Measurements from ENCODE around the gene IDE.
"Not testable (repeated sequence)": the region's sequence is repeated elsewhere in the genome, so short reads cannot be mapped to it uniquely, and the experiment has no call there.

IDE gene

DNA sequence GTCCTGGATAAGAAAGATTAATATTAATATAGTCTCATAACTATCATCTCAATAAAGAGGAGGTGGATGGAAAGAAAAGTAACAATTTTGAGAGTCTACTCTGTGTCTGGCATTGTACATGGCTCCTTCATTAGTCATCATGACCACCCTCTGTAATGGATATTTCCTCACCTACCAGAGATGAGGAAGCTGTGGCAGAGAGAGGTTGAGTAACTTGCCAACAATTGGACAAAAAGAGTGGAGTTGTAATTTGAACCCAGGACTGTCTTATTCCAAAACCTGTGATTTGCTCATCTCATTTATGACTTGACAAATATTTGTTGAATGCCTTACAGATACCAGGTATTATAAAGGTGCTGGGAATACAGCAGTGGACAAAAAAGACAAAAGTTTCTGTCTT, 2.1 kb upstream of the IDE start:
- H3K4me1 ChIP-seq (ENCODE audit: control insufficient read depth, insufficient read depth, low read length) = peaks cover 5% of the 10 kb centered on the region
- H3K36me3 ChIP-seq (ENCODE audit: control insufficient read depth, insufficient read depth, low read length) = no peaks in the 10 kb centered on the region
- no peak overlapping the region for H3K27ac ChIP-seq (ENCODE audit: low read depth, low read length)
- no peak overlapping the region for H3K4me3 ChIP-seq (ENCODE audit: low read length)
- H3K27me3 ChIP-seq (ENCODE audit: control insufficient read depth, insufficient read depth, low read length) = no peaks in the 10 kb centered on the region
- no peak overlapping the region for H3K9ac ChIP-seq (ENCODE audit: low read length)

DNA sequence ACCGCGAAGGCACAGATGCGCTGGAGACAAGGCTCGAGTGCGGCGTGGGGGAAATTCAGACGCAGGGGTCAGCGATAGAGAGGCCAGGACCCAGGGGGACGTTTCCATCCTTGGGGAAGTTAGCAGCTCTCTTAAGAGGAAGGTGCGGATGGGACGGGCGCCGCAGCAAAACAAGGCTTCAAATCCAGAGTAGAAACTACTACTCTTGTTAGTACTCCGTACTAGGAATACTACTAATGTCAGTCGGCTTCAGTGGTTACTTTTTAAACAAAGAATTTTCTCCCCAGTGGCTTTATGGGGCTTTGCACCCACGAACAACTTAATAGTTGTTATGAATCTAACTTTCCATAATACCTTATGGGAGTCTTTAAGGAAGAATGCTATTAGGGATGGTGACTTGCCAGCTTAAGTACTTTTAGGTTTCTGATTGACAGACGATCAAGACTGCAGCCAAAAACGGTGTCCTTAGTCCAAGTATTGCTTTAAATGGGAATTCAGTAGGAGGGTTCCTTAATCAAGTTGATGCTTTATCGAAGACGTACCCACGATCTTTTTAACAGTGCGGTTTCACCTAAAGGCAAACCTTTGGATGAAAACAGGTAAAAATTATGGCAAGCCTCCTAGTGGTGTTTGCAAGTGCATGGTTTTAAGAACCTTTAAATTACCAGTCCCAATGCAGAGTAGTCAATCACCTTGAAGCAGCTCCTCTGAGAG, 812 bp upstream of the IDE start:
- peaks cover 5% of the 10 kb centered on the region for H3K4me1 ChIP-seq (ENCODE audit: control insufficient read depth, insufficient read depth, low read length)
- peak overlapping the region; percentile 81 for H3K9ac ChIP-seq (ENCODE audit: low read length)
- peak overlapping the region; percentile 96 for H3K27ac ChIP-seq (ENCODE audit: low read depth, low read length)
- H3K27me3 ChIP-seq (ENCODE audit: control insufficient read depth, insufficient read depth, low read length) = no peaks in the 10 kb centered on the region
- peak overlapping the region; percentile 99 for H3K4me3 ChIP-seq (ENCODE audit: low read length)
- no peaks in the 10 kb centered on the region for H3K36me3 ChIP-seq (ENCODE audit: control insufficient read depth, insufficient read depth, low read length)

DNA sequence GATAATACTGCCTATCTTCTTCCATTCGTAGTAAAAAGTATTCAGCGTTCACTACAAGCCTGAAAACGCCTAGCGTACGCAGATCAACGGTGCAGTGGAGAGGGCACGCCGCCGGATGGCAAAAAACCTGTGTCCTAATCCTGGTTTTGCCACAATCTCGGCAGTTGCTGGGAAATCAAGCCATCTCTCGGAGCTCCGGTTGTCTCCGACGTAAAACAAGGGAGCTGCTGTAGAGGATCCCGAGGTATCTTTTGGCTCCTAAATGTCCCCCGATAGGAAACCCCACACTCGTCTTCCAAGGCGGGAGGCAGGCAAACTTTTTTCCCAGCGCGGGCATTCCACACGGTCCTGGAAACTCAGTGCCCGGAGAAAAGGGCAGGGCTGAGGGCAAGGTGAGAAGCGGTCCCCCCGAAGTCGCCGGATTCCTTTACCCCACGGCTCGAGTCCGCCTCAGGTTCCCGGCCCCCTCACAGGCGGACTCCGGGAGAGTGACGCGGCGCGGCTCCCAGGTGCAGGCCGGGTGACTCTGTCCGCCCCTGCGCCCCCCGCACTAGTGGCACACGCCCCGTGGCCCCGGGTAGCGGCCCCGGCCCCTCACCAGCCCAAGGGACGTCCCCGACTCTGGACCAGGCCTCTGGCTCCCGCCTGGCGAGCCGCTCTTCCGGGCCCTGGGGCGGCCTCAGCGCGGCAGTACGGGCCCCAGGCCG, 649 bp downstream of the IDE start:
- Histone ChIP-seq H3K9ac (ENCODE audit: low read length) (peak overlapping the region; percentile 81), H3K36me3 (ENCODE audit: control insufficient read depth, insufficient read depth, low read length) (no peaks in the 10 kb centered on the region), H3K4me1 (ENCODE audit: control insufficient read depth, insufficient read depth, low read length) (peaks cover 5% of the 10 kb centered on the region), H3K27me3 (ENCODE audit: control insufficient read depth, insufficient read depth, low read length) (no peaks in the 10 kb centered on the region), H3K4me3 (ENCODE audit: low read length) (peak overlapping the region; percentile 99), H3K27ac (ENCODE audit: low read depth, low read length) (peak overlapping the region; percentile 96)

DNA sequence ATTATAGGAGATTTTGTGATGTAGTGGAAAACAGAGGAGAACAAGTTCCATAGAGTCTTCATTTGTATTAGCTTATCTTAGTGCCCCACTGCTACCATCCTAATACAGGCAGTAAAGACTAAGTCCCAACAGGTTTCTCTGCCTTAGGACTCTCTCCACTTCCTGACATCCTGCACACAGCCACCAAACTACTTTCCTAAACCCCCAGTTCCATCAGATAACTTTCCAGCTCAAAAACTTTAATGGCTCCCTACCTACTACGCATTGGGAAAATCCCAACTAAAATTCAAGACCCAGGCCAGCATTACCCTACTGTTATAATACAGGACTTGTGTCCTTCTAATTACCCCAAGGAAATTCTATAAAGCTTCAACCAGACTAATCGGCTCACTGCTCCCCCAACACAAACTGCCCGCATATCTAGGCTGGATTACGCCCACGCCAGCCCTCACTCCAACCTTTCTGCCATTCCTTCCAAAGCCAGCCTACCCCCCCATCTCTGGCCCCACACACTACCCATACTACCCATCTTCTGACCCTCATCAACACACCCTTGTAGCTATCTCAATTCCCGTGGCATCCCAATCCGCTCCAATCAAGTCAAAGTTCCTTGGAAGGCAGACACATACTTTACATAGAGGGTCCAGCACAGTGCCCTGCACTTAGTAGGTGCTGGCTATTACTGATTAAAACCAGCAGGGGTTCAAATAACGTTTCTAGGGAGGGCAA, 1.4 kb downstream of the IDE start:
- peak overlapping the region; percentile 81 for H3K9ac ChIP-seq (ENCODE audit: low read length)
- H3K4me3 ChIP-seq (ENCODE audit: low read length) = peak overlapping the region; percentile 99
- no peaks in the 10 kb centered on the region for H3K36me3 ChIP-seq (ENCODE audit: control insufficient read depth, insufficient read depth, low read length)
- H3K27ac ChIP-seq (ENCODE audit: low read depth, low read length) = peak overlapping the region; percentile 96
- peaks cover 5% of the 10 kb centered on the region for H3K4me1 ChIP-seq (ENCODE audit: control insufficient read depth, insufficient read depth, low read length)
- H3K27me3 ChIP-seq (ENCODE audit: control insufficient read depth, insufficient read depth, low read length) = no peaks in the 10 kb centered on the region

DNA sequence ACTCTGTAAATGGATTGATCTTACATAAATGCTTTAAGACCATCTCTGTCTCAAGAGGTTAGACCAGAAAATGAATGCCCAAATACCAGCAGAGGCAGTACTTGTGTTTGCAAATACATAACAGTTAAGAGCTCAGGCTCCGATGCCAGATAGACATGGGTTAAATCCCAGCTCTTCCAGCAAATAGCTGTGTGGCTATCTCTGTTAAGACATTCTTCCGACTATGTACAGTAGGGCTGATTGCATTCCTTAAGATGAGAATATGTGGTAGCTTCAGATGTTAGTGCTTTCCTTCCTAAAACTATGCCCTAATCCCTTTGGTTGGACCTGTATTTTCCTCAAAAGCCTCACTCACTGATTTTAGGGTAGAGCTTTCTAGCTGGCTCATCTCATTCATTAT, 2.2 kb downstream of the IDE start:
- H3K9ac ChIP-seq (ENCODE audit: low read length) = no peak overlapping the region
- H3K27me3 ChIP-seq (ENCODE audit: control insufficient read depth, insufficient read depth, low read length) = no peaks in the 10 kb centered on the region
- no peaks in the 10 kb centered on the region for H3K36me3 ChIP-seq (ENCODE audit: control insufficient read depth, insufficient read depth, low read length)
- no peak overlapping the region for H3K4me3 ChIP-seq (ENCODE audit: low read length)
- H3K27ac ChIP-seq (ENCODE audit: low read depth, low read length) = no peak overlapping the region
- H3K4me1 ChIP-seq (ENCODE audit: control insufficient read depth, insufficient read depth, low read length) = peaks cover 5% of the 10 kb centered on the region

DNA sequence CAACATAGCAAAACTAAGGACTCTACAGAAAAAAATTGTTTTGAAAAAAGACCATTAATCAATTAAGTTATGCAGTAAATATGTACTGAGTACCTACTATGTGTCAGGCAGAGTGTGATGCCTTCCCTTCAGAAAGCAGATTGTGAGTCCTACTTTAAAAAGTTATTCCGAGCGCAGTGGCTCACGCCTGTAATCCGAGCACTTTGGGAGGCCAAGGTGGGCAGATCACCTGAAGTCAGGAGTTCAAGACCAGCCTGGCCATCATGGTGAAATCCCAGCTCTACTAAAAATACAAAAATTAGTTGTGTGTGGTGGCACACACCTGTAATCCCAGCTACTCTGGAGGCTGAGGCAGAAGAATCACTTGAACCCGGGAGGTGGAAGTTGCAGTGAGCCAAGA, 4.2 kb downstream of the IDE start:
- H3K9ac ChIP-seq (ENCODE audit: low read length); H3K4me1 ChIP-seq (ENCODE audit: control insufficient read depth, insufficient read depth, low read length); H3K27ac ChIP-seq (ENCODE audit: low read depth, low read length); H3K27me3 ChIP-seq (ENCODE audit: control insufficient read depth, insufficient read depth, low read length); H3K36me3 ChIP-seq (ENCODE audit: control insufficient read depth, insufficient read depth, low read length); H3K4me3 ChIP-seq (ENCODE audit: low read length): not testable (repeated sequence)

DNA sequence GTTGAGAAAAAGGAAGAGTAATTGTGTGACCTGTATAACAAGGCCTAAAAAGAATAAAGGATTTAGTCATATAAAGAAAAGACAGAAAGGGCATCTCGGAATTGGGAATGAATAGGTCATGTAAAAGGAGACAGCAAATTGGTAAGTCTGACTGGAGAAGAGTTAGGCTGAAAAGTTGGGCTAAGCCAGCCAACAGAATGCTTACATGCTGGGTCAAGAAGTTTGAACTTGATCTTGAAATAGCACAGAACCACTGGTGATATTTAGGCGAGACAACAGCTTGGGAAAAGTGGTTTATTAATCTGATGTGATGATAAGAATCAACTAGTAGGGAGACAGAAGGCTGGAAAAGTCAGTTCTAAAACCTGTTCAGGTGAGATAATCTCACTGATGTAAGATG, 4.8 kb downstream of the IDE start:
- no peak overlapping the region for H3K4me3 ChIP-seq (ENCODE audit: low read length)
- H3K27ac ChIP-seq (ENCODE audit: low read depth, low read length) = no peak overlapping the region
- no peaks in the 10 kb centered on the region for H3K4me1 ChIP-seq (ENCODE audit: control insufficient read depth, insufficient read depth, low read length)
- no peaks in the 10 kb centered on the region for H3K27me3 ChIP-seq (ENCODE audit: control insufficient read depth, insufficient read depth, low read length)
- no peak overlapping the region for H3K9ac ChIP-seq (ENCODE audit: low read length)
- no peaks in the 10 kb centered on the region for H3K36me3 ChIP-seq (ENCODE audit: control insufficient read depth, insufficient read depth, low read length)

DNA sequence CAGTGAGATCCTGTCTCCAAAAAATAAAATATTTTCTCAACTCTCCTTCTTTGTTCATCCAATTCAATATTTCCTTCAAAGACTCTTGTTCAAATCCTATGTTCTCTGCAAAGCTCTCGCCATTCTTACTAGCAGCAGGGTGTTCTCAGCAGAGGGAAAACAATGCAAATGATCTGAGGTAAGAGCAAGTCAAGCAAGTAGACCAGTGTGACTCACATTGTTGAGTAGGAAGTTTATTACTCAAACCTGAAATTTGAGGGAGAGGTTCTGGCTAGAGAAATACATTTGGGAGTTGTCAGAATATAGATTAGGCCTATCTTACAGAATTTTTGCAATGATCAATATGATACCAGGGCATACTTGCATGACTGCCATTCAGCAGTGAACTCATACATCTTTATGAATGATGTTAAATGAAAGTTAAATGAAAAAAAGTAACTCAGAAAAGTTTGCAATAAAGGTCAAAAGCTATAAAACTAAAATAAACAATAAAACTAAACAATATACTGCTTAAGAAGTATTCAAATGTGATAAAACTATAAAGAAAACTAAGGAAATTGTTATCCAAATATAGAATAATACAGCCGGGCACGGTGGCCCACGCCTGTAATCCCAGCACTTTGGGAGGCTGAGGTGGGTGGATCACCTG, 5.8 kb downstream of the IDE start:
- Histone ChIP-seq H3K4me3 (ENCODE audit: low read length) (no peak overlapping the region), H3K36me3 (ENCODE audit: control insufficient read depth, insufficient read depth, low read length) (no peaks in the 10 kb centered on the region), H3K27me3 (ENCODE audit: control insufficient read depth, insufficient read depth, low read length) (no peaks in the 10 kb centered on the region)

DNA sequence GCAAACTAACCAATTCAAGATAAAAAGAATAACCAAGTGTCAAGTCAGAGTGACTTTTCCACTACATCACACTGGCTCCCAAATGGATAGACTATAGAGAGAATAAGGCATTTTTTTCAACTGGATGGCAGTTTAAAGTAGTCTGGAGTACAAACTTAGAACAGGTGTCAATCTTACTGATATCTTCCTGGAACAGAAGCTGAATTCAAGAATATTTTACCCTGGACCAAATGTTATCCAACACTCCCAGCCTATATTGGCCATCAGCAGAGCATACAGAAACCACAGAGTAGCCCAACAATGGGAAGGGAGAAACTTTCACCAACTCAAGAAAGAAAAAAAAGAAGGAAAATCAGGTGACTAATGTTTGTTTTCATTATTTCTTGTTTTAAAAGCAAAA, 11.5 kb downstream of the IDE start:
- Histone ChIP-seq H3K27ac (ENCODE audit: low read depth, low read length) (no peak overlapping the region), H3K4me1 (ENCODE audit: control insufficient read depth, insufficient read depth, low read length) (no peaks in the 10 kb centered on the region), H3K9ac (ENCODE audit: low read length) (no peak overlapping the region), H3K4me3 (ENCODE audit: low read length) (no peak overlapping the region), H3K36me3 (ENCODE audit: control insufficient read depth, insufficient read depth, low read length) (no peaks in the 10 kb centered on the region), H3K27me3 (ENCODE audit: control insufficient read depth, insufficient read depth, low read length) (no peaks in the 10 kb centered on the region)

More for the DNA sequence above, 5.8 kb downstream of the IDE start:
- Histone ChIP-seq H3K4me1 (ENCODE audit: control insufficient read depth, insufficient read depth, low read length) (no peaks in the 10 kb centered on the region), H3K9ac (ENCODE audit: low read length) (no peak overlapping the region), H3K27ac (ENCODE audit: low read depth, low read length) (no peak overlapping the region)

DNA sequence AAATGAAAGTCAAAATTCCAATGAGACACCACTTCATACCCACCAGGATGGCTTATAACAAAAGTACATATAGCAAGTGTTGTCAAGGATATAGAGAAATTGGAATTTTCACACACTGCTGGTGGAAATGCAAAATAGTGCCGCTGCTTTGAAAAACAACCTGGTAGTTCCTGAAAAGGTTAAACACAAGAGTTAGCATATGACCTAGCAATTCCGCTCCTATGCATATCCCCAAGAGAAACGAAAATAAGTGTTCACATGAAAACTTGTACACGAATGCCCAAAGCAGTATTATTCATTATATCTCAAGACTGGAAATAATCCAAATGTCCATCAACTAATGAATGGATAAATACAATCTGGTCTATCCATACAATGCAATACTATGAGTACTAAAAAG, 14.8 kb downstream of the IDE start:
- Histone ChIP-seq H3K4me3 (ENCODE audit: low read length) (no peak overlapping the region), H3K36me3 (ENCODE audit: control insufficient read depth, insufficient read depth, low read length) (no peaks in the 10 kb centered on the region), H3K27me3 (ENCODE audit: control insufficient read depth, insufficient read depth, low read length) (no peaks in the 10 kb centered on the region), H3K4me1 (ENCODE audit: control insufficient read depth, insufficient read depth, low read length) (no peaks in the 10 kb centered on the region), H3K27ac (ENCODE audit: low read depth, low read length) (no peak overlapping the region), H3K9ac (ENCODE audit: low read length) (no peak overlapping the region)

DNA sequence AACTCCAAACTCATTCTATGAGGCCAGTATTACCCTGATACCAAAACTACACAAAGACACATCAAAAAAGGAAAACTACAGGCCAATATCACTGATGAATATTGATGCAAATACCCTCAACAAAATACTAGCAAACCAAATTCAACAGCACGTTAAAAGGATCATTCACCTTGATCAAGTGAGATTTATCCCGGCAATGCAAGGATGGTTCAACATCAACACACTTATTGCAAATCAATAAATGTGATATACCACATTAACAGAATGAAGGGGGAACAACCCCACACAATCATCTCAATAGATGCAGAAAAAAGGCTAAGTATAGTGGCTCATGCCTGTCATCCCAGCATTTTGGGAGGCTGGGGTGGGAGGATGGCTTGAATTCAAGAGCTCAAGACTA, 19.9 kb downstream of the IDE start:
- no peak overlapping the region for H3K4me3 ChIP-seq (ENCODE audit: low read length)
- no peaks in the 10 kb centered on the region for H3K4me1 ChIP-seq (ENCODE audit: control insufficient read depth, insufficient read depth, low read length)
- H3K27ac ChIP-seq (ENCODE audit: low read depth, low read length) = no peak overlapping the region
- no peaks in the 10 kb centered on the region for H3K36me3 ChIP-seq (ENCODE audit: control insufficient read depth, insufficient read depth, low read length)
- H3K9ac ChIP-seq (ENCODE audit: low read length) = no peak overlapping the region
- no peaks in the 10 kb centered on the region for H3K27me3 ChIP-seq (ENCODE audit: control insufficient read depth, insufficient read depth, low read length)

DNA sequence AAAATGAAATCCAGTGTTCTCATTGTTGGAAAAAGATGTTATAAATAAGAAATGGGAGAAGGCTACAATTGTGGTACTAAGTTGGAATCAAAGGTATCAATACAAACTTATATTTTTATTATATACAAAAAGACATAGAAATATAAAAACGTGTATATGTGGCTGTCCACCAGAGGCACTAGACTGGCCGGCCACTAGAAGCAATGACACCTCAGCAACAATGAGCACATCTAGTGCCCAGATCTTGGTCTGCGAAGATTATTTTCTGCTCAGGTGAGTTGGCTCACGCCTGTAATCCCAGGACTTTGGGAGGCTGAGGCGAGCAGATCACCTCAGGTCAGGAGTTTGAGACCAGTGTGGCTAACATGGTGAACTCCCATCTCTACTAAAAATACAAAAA, 21.6 kb downstream of the IDE start:
- H3K27ac ChIP-seq (ENCODE audit: low read depth, low read length) = no peak overlapping the region
- no peak overlapping the region for H3K9ac ChIP-seq (ENCODE audit: low read length)
- H3K4me1 ChIP-seq (ENCODE audit: control insufficient read depth, insufficient read depth, low read length) = no peaks in the 10 kb centered on the region

More for the DNA sequence above, 21.6 kb downstream of the IDE start:
- no peak overlapping the region for H3K4me3 ChIP-seq (ENCODE audit: low read length)
- H3K27me3 ChIP-seq (ENCODE audit: control insufficient read depth, insufficient read depth, low read length) = no peaks in the 10 kb centered on the region
- H3K36me3 ChIP-seq (ENCODE audit: control insufficient read depth, insufficient read depth, low read length) = no peaks in the 10 kb centered on the region

All from rectal smooth muscle tissue (tissue), 1 donor.